Measurements from ENCODE around the gene P3H4.
"Not testable (repeated sequence)": the region's sequence is repeated elsewhere in the genome, so short reads cannot be mapped to it uniquely, and the experiment has no call there.

P3H4 gene

GRCh38 chr17:41811549-41812380 is at the start of gene P3H4:
Gene P3H4, minus strand, starts transcription at chr17:41811949. Its CDS starts 34 bp downstream, at chr17:41811915.
- peak; percentile 88 to 90 for ATAC-seq

- no peak for ATAC-seq
Measured at GRCh38 chr17:41860254-41860931, 48.6 kb upstream of the P3H4 start.

GRCh38 chr17:41851382-41851781 is 39.6 kb upstream of the P3H4 start:
- ATAC-seq: not testable (repeated sequence)

GRCh38 chr17:41849251-41849990 is 37.7 kb upstream of the P3H4 start:
- ATAC-seq: no peak

GRCh38 chr17:41848788-41849187 is 37.0 kb upstream of the P3H4 start:
- ATAC-seq: no peak

GRCh38 chr17:41844971-41845370 is 33.2 kb upstream of the P3H4 start:
- ATAC-seq: no peak

- not testable (repeated sequence) for ATAC-seq
Measured at GRCh38 chr17:41840781-41841180, 29.0 kb upstream of the P3H4 start.

GRCh38 chr17:41839448-41839847 is 27.7 kb upstream of the P3H4 start:
- not testable (repeated sequence) for ATAC-seq

GRCh38 chr17:41837761-41838538 is 26.2 kb upstream of the P3H4 start, which contains the start of gene KLHL10:
Gene KLHL10, plus strand, starts transcription at chr17:41837825. Its CDS starts 108 bp downstream, at chr17:41837933.
- no peak for ATAC-seq

- no peak for ATAC-seq
Measured at GRCh38 chr17:41836550-41837196, 24.9 kb upstream of the P3H4 start.

GRCh38 chr17:41835800-41836549 is 24.2 kb upstream of the P3H4 start, which contains the start of gene NT5C3B:
Gene NT5C3B, minus strand, starts transcription at chr17:41836232. Its CDS starts 39 bp downstream, at chr17:41836193.
- peak; percentile 77 to 80 for ATAC-seq

GRCh38 chr17:41835214-41835799 is 23.6 kb upstream of the P3H4 start:
- ATAC-seq: no peak

- not testable (repeated sequence) for ATAC-seq
Measured at GRCh38 chr17:41829961-41830360, 18.2 kb upstream of the P3H4 start.

GRCh38 chr17:41825175-41825845 is 13.6 kb upstream of the P3H4 start:
- ATAC-seq: no peak

GRCh38 chr17:41824086-41824485 is 12.3 kb upstream of the P3H4 start:
- no peak for ATAC-seq

GRCh38 chr17:41823580-41823979 is 11.8 kb upstream of the P3H4 start:
- ATAC-seq: no peak

GRCh38 chr17:41823141-41823524 is 11.4 kb upstream of the P3H4 start:
- no peak for ATAC-seq

- no peak for ATAC-seq
Measured at GRCh38 chr17:41822216-41823140, 10.7 kb upstream of the P3H4 start.

- no peak for ATAC-seq
Measured at GRCh38 chr17:41821776-41822175, 10.0 kb upstream of the P3H4 start.

Data from activated CD4-positive, CD25-positive, alpha-beta regulatory T cell treated with anti-CD3 and anti-CD28 coated beads, Interleukin-2, amount 50 U/mL, for 24 hours (primary cell).